Measurements from ENCODE around the gene CDH16.
"Not testable (repeated sequence)": the region's sequence is repeated elsewhere in the genome, so short reads cannot be mapped to it uniquely, and the experiment has no call there.

CDH16 gene, protein sequence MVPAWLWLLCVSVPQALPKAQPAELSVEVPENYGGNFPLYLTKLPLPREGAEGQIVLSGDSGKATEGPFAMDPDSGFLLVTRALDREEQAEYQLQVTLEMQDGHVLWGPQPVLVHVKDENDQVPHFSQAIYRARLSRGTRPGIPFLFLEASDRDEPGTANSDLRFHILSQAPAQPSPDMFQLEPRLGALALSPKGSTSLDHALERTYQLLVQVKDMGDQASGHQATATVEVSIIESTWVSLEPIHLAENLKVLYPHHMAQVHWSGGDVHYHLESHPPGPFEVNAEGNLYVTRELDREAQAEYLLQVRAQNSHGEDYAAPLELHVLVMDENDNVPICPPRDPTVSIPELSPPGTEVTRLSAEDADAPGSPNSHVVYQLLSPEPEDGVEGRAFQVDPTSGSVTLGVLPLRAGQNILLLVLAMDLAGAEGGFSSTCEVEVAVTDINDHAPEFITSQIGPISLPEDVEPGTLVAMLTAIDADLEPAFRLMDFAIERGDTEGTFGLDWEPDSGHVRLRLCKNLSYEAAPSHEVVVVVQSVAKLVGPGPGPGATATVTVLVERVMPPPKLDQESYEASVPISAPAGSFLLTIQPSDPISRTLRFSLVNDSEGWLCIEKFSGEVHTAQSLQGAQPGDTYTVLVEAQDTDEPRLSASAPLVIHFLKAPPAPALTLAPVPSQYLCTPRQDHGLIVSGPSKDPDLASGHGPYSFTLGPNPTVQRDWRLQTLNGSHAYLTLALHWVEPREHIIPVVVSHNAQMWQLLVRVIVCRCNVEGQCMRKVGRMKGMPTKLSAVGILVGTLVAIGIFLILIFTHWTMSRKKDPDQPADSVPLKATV

DNA sequence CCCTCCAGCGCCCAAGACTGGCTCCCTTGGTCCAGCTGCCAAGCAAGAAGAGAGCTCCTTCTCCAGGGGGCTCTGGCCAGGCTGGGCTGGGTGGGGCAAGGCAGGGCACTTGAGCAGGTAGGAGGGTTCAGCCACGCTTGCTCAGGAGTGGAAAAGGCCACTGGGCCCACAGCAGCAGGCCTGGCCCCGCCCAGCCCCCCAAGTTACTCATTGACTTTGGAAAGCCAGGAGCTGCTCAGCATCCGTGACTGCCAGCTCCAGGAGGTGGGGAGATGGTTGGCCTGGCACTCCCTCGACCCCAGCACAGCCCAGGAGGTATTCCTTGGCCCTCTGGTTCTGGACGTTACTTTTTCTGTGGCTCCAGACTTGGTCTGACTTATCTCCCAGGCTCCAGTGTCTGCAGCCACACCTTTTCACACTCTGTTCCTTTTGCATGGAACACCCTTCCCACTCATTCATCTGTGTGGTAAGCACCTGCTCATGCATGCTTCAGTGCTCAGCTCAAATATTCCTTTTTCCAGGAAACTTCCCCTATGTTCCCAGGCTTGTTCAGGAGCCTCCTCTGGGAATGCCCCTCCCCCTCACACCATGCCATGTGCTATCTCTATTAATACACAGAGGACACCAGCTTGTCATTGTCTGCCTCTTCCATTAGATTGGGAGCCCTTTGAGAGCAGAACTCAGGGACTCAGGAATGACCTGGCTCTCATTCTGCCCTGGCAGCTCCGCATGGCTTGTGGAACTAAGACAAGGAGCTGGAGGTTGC lies at the start of gene CDH16:
Gene CDH16, minus strand, starts transcription at position 83 of the 766 bp plus-strand sequence. CDS start 820 bp downstream, outside the sequence.
- no peak for DNase-seq

DNA sequence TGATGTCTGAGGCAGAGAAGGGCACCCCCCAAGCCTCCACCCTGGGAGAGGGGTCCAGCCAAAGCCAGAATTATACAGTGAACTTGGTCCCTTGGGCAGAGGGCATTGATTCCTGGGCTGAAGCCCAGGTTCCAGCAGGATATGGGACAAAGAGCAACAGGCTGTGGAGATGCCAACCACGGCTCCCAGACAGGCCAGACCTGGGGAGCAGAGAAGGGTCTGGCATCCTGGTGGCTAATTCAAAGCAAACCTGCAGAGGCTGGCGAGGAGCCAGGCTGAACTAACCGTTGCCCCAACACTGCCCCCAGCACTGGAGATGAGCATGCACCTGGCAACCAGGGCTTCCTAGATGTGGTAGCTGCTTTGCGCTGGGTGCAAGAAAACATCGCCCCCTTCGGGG lies 45.4 kb upstream of the CDH16 start:
- DNase-seq, result no peak

DNA sequence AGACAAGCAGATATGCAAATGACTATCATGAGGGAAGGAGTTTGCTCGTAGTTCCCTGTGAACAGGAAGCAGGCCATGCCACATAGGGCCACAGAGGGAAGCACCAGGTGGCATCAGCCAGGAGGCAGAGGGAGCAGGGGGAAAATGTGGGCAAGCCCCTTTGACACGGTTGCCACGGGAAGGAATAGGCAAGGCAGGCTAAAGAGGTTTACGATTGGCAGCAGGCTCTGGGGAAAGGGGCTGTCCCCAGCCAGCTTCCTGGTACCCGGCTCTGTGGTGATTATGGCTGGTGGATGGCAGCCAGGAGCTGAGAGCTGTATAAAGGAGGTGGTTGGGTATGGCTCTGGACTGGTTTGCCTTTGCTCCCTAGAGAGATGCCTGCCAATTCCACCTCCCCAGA lies 43.2 kb upstream of the CDH16 start:
- DNase-seq, result peak; percentile 83

DNA sequence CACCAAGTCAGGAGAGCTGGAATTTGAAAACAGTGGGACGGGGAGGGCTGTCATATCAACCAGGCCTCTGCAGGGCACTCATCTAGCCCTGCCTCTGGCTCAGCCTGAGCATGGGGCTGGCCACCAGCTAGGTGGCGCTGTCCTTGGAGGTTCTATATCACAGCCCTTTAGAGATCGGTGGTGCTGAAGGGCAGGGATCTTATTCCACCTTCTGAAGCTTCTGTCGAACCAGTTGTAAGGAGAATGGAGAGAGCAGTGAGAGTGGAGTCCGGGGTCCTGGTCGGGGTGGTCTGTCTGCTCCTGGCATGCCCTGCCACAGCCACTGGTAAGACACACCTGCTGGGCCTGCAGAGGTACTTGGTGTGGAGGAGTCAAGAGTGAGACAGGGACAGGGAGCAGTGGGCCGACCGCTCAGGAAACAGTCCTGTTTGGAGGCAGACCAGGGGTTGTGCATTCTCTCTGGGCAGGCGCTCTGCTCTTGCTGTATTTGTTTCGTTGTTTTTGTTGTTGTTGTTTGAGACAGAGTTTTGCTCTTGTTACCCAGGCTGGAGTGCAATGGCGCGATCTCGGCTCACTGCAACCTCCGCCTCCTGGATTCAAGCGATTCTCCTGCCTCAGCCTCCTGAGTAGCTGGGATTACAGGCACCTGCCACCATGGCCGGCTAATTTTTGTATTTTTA lies 42.5 kb upstream of the CDH16 start, which contains the start of gene CES3:
Gene CES3, plus strand, starts transcription at position 202 of the 680 bp plus-strand sequence. Its CDS starts 42 bp downstream, at position 244.
- peak; percentile 75 for DNase-seq

DNA sequence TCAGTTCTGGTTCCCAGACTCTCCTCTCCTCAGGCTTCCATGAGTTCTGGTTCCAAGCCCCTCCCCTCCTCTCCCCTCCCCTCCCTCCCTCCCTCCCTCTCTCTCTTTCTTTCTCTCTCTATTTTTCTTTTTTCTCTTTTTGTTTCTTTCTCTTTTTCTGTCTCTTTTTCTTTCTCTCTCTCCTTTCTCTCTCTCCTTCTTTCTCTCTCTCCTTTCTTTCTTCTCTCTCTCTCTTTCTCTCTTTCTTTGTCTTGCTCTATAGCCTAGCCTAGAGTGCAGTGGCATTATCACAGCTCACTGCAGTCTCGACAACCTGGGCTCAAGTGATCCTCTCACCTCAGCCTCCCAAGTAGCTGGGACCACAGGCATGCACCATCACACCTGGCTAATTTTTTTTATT lies 41.6 kb upstream of the CDH16 start:
- no peak for DNase-seq

DNA sequence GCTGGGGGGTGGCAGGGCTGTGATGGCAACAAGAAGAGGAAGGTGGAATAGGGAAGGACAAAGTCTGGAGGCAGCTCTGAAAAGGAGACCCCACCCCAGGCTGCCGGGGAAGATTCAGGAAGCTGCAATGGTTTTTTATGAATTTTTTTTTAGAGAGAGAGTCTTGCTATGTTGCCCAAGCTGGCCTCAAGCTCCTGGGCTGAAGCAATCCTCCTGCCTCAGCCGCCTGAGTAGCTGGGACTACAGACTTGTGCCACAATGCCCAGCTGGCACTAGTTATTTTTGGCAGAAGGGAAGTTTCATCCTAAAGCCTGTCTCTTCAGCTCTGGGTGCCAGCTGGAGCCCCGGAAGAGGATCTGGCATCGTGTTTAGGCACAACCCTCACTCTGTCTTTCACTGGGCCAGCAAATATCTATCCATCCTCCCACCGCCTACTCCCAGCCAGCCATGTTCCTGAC lies 41.0 kb upstream of the CDH16 start:
- DNase-seq, result no peak

DNA sequence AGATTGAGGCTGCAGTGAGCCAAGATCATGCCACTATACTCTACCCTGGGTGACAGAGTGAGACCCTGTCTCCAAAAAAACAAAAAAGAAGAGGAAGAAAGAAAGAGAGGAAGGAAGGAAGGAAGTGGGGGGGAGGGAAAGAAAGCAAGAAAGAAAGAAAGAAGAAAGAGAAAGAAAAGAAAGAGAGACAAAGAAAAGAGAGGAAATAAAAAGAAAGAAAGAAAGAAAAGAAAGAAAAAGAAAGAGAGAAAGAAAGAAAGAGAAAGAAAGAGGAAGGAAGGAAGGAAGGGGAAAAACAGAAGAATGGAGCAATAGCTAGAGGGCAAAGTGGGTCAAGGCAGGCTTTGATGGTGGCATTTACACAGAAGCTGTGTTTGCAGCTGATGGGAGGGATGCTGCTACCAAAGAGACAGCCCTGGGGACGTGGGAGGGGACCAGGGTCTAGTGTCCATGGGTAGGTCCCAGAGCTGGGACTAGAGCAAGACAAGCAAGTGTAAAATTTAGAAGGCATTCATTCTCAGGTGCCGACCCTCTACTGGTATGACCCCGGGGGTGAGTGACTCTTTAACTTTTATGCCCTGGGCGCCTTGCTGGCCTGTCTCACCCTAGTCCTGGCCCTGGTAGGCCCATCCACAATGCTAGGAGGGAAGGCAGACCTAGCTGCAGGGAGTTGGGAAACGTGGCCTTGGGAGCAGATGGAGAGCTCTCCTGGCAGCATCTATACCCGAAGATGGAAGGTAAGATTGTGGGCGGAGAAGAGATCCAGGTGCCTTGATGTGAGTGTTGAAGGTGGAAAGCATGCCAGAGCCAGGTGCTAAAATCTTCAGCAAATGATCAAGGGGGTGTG lies 40.4 kb upstream of the CDH16 start:
- DNase-seq, result no peak

DNA sequence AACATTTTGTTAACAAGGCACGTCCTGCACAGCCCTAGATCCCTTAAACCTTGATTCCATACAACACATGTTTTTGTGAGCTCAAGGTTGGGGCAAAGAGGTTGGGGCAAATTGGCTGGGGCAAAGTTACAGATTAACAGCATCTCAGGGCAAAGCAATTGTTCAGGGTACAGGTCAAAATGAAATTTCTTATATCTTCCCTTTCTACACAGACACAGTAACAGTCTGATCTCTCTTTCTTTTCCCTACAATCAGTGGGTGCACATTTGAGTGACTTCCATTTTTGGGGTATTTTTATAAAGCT lies 37.4 kb upstream of the CDH16 start:
- not testable (repeated sequence) for DNase-seq

DNA sequence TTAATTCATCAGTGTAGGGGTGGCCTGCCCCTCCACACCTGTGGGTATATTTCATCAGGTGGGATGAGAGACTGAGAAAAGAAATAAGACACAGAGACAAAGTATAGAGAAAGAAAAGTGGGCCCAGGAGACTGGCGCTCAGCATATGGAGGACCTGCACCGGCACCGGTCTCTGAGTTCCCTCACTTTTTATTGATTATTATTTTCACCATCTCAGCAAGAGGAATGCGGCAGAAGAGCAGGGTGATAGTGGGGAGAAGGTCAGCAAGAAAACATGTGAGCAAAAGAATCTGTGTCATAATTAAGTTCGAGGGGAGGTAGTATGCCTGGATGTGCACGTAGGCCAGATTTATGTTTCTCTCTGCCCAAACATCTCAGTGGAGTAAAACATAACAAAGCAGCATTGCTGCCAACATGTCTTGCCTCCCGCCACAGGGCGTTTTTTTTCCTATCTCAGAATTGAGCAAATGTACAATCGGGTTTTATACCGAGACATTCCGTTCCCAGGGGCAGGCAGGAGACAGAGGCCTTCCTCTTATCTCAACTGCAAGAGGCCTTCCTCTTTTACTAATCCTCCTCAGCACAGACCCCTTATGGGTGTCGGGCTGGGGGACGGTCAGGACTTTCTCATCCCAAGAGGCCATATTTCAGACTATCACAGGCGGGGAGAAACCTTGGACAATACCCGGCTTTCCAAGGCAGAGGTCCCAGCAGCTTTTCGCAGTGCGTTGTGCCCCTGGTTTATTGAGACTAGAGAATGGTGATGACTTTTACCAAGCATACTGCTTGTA lies 36.9 kb upstream of the CDH16 start:
- DNase-seq, result not testable (repeated sequence)

DNA sequence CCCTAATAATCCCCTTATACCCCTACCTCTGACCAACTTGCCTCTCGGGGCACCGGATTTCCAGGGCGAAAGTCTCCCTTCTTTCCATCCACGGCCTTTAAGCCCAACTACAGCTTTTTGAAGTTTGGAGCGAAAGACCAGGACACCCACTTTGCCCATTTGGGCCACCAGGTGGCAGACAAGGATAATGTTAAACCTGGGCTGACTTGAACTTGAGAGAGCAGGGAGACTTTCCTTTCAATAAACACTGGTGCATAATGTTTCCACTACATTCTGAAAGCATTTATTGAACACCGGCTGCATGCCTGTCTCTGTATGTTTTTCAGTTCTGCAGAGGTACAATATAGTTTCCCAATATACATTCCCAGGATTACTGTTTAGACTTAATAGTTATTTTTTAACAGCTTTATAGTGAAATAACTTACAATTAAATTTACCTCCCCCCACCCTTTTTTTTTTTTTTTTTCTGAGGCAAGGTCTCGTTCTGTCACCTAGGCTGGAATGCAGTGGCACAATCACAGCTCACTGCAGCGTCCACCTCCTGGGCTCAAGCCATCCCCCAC lies 35.5 kb upstream of the CDH16 start:
- DNase-seq, result peak; percentile 46

DNA sequence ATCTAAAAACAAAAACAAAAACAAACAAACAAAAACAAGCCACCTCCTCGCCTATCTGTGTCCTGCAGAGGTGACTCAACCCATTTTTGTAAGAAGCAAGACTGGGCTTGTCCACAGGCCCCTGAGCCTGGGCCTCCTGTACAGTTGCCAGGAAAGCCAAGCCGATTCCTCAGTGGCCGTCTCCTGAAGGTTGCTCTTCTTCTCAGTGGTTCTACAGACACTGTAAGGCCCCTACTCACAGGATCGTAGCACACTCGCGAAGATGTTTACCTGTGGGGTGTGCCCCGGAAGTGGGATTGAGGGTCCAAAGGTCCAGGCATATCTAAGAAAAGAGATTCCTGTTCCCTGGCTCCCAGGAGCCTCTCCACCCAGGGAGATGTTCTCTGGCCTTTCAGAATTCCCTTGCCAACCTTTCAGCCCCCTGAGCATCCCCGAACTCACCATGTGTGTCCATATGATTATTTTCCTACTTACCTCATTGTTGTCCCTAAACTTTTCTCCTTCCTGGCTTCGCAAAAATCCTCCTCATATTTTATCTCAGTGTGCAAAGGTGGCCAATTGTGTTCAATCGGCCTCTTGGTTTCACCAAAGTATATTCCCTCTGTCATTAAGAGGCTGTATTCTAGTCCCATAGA lies 34.9 kb upstream of the CDH16 start:
- DNase-seq, result no peak

DNA sequence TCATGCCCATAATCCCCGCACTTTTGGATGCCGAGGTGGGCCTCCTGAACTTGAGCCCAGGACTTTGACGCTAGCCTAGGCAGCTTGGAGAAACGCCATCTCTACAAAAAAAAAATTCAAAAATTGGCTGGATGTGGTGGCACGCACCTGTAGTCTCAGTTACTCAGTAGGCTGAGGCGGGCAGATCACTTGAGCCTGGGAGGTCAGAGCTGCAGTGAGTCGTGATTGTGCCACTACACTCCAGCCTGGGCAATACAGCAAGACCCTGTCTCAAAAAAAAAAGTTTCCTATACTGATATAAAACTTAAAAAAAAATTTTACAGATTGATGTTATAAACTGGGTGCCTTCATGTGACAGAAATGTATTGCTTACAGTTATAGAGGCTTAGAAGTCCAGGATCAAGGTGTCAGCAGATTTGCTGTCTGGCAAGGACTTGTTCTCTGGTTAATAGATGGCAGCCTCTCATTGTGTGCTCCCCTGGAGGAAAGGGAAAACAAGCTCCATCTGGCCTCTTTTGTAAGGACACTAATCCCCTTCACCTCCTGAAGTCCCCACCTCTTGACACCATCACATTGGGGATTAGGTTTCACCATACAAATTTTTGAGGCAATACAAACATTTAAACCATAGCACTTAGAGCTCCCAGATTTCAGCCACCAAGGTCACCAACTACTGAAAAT lies 33.9 kb upstream of the CDH16 start:
- no peak for DNase-seq

DNA sequence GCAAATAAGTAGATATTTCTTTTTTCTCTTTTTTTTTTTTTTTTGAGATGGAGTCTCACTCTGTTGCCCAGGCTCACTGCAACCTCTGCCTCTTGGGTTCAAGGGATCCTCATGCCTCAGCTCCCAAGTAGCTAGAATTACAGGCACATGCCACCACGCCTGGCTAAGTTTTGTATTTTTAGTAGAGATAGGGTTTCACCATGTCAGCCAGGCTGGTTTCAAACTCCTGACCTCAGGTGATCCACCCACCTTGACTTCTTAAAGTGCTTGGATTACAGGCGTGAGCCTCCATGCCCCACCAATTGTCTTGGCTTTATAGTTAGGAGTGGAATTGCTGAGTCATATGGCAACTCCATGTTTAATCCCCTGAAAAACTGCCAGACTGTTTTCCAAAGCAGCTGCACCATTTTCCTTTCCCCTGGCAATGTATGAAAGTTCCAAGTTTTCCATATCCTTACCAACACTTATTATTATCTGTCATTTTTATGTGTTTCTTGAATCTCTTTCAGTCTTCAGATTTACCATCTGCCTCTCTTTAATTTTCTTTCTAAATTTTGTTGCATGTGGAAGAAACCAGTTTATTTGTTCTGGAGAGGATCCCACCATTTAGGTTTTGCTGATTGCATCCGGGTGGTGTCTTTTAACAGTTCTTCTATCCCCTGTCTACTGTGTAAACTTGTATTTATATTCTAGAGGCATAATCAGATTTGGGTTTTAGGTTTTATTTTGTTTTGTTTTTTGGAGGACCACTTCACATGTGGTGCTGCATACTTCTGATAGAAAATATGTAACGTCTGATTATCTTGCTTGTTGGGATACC lies 32.5 kb upstream of the CDH16 start:
- DNase-seq, result no peak

DNA sequence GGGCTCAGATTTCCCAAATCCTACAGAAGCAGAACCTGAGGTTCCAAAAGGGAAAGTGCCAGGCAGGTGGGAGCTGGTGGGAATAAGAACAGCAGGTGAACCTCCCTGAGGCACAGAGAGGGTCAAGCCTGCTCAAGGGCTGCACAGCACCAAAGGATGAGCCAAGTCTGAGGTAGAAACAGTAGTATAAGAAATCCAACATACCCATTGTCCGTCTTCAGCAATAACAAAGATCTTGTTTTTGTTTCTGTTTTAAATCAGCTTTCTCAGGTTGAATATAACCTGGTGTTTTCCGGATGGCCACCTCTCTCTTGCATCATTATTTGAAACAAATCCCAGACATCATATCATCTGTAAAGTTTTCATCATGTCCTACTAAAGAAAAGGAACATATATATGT lies 31.8 kb upstream of the CDH16 start:
- no peak for DNase-seq

DNA sequence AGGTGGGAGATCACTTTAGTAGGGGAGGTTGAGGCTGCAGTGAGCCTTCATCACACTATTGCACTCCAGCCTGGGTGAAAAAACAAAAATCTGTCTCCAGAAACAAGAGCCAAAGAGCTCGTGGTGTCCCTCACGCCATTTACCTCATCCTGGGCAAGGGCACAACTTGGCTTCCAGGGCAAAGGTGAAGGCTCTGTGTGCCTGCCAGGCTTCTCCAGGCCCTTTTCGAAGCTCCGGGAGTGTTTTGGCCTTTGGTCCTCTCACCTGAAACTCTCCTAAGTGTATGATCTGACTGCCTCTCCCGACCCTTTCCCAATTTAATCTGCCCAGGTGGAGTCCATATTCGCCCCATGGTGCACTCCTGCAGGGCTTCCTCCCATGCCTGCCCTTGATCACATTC lies 30.8 kb upstream of the CDH16 start:
- DNase-seq, result no peak

DNA sequence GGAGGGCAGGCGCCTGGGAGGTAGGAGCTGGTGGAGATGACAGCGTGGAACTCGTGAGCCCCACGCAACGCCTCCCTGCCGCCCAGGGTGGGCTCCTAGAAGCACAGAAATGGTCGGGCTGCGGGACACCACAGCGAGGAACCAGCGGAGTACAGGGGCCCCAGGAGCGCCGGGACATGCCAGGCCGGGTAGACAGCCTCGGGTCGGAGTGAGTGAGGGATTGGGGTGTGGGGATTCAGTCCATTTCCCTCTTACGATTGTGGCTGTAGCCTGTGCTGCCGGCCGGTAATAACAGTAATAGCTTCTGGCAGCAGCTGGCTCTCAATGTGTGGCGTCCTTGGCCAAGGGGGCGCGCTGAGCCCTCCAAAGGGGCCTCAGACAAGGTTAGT lies 30.1 kb upstream of the CDH16 start:
- DNase-seq, result no peak

DNA sequence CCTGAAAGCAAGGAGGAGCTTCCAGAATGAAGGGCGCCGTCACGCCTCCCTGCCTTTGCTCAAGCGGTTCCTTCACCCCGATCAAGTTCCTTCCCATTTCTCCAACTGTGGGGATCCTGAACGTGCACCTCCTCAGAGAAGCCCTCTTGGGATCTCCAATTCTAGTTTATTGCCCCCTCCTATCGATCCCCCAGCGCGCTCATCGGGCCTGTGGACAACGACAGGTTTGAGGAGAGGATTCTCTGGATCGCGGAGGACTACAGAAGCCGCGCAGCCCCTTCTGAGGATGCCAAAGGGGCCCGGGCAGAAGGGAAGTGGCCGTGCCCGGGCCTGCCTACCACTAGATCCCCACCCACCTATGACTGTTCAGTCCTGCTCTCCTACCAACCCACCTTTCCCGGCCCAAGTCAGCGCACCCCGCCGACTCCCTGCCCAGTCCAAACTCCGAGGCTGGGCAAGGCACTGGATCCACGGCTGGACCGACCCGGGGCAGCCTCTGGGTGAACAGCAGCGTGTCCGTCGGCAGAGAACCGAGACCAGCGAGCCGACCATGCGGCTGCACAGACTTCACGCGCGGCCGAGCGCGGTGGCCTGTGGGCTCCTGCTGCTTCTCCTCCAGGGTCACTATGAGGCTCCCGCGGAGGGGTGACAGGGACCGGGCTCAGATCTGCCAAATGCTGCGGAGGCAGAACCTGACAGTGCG lies 29.6 kb upstream of the CDH16 start:
- DNase-seq, result no peak

All from DMS153 (cell line).